Measurements from ENCODE around the gene SLC22A31. TPM values are rescaled to one million over a fixed set of nuclear protein-coding genes. Genes with fewer than 3 reads are reported as not detected.

Gene SLC22A31
- total RNA-seq, 3 donors from 2014 or later (not counting 1 experiment from before 2014, with no cell fraction given), result 0.75 TPM; not detected in 2

- Histone ChIP-seq H3K4me3 (ENCODE audit: low read length) (no peak overlapping the region), H3K36me3 (ENCODE audit: control insufficient read depth, insufficient read depth, low read length) (no peaks in the 10 kb centered on the region), H3K9me3 (ENCODE audit: control insufficient read depth, insufficient read depth, low read length) (no peaks in the 10 kb centered on the region), H3K27ac (ENCODE audit: low read length) (no peak overlapping the region), H3K27me3 (ENCODE audit: control insufficient read depth, insufficient read depth, low read length) (no peaks in the 10 kb centered on the region), H3K4me1 (ENCODE audit: control insufficient read depth, insufficient read depth, low read length) (no peaks in the 10 kb centered on the region)
- no peaks in the 10 kb centered on the region for H3K36me3 Mint-ChIP-seq
- no peak overlapping the region for H3K4me3 Mint-ChIP-seq
- WGBS (ENCODE audit: insufficient coverage), result 79% methylated on average over 13 of the region's 13 CpGs
- intact Hi-C loops (cut with micrococcal nuclease), result no loop called here
- DNase-seq (no peak), ATAC-seq (no peak)
- no peak for TF ChIP-seq CTCF (IDR thresholded peaks at IDR 0.05)
- no peaks in the 10 kb centered on the region for H3K9me3 Mint-ChIP-seq
- peaks cover 0 to 5% of the 10 kb centered on the region in 2 donors for H3K4me1 Mint-ChIP-seq
- no peak overlapping the region for H3K27ac Mint-ChIP-seq
- H3K27me3 Mint-ChIP-seq (ENCODE audit: low read depth in 2 of 2), result no peaks in the 10 kb centered on the region
These were observed 16.9 kb downstream of the SLC22A31 start for GRCh38 chr16:89183463-89183862.

DNA sequence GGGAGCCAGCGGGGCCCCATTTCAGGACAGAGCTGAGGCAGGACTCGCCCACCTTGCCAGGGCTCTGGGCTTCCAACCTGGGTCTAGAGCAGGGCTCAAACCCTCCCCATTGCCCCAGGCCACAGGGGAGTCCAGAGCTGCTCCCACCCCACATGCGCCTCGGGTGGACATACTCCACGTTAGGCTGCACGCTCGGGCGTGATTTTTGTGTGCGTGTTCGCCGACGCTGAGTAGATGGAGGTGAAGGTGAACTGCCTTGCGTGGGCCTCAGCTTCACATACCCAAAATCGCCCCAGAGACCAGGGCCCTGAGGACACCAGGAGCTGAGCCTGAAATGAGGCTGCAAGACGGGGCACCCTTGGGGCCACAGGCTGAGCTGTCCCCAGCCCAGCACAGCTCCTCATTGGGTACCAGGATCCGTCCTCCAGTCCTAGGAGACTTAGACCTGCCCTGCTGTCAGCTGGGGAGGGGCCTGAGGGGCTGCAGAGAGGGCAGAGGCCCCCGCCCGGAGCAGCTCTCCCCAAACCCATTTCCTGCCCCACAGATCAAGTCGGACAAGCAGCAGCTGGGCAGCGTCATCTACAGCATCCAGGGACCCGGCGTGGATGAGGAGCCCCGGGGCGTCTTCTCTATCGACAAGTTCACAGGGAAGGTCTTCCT lies 20.6 kb downstream of the SLC22A31 start:
- intact Hi-C loops (cut with micrococcal nuclease), result no loop called here
- no peak for ATAC-seq
- DNase-seq, result no peak

GRCh38 chr16:89179148-89179484 lies 21.2 kb downstream of the SLC22A31 start:
- no peak for TF ChIP-seq CTCF (IDR thresholded peaks at IDR 0.05)
- no peaks in the 10 kb centered on the region for H3K36me3 ChIP-seq (ENCODE audit: control insufficient read depth, insufficient read depth, low read length)
- Mint-ChIP-seq H3K4me1 (no peaks in the 10 kb centered on the region), H3K4me3 (no peak overlapping the region), H3K27ac (no peak overlapping the region), H3K9me3 (no peaks in the 10 kb centered on the region), H3K36me3 (no peaks in the 10 kb centered on the region), H3K27me3 (ENCODE audit: low read depth in 2 of 2) (no peaks in the 10 kb centered on the region)
- H3K9me3 ChIP-seq (ENCODE audit: control insufficient read depth, insufficient read depth, low read length), result no peaks in the 10 kb centered on the region
- ATAC-seq (no peak), DNase-seq (no peak)
- WGBS (ENCODE audit: insufficient coverage), result 91% methylated on average over 19 of the region's 19 CpGs
- intact Hi-C loops (cut with micrococcal nuclease), result no loop called here
- H3K4me1 ChIP-seq (ENCODE audit: control insufficient read depth, insufficient read depth, low read length), result peaks cover 9% of the 10 kb centered on the region
- no peak overlapping the region for H3K27ac ChIP-seq (ENCODE audit: low read length)
- H3K4me3 ChIP-seq (ENCODE audit: low read length), result no peak overlapping the region
- H3K27me3 ChIP-seq (ENCODE audit: control insufficient read depth, insufficient read depth, low read length), result no peaks in the 10 kb centered on the region

More for the DNA sequence above, 20.6 kb downstream of the SLC22A31 start:
- no peak overlapping the region for H3K4me3 Mint-ChIP-seq
- H3K27ac ChIP-seq (ENCODE audit: low read length), result no peak overlapping the region
- no peaks in the 10 kb centered on the region for H3K36me3 ChIP-seq (ENCODE audit: control insufficient read depth, insufficient read depth, low read length)
- no peaks in the 10 kb centered on the region for H3K27me3 Mint-ChIP-seq (ENCODE audit: low read depth in 2 of 2)
- H3K9me3 ChIP-seq (ENCODE audit: control insufficient read depth, insufficient read depth, low read length), result no peaks in the 10 kb centered on the region
- peaks cover 7% of the 10 kb centered on the region for H3K4me1 ChIP-seq (ENCODE audit: control insufficient read depth, insufficient read depth, low read length)
- H3K27me3 ChIP-seq (ENCODE audit: control insufficient read depth, insufficient read depth, low read length), result no peaks in the 10 kb centered on the region
- no peaks in the 10 kb centered on the region for H3K36me3 Mint-ChIP-seq
- no peaks in the 10 kb centered on the region for H3K9me3 Mint-ChIP-seq
- H3K27ac Mint-ChIP-seq, result no peak overlapping the region
- H3K4me3 ChIP-seq (ENCODE audit: low read length), result no peak overlapping the region
- TF ChIP-seq CTCF (IDR thresholded peaks at IDR 0.05), result no peak
- no peaks in the 10 kb centered on the region for H3K4me1 Mint-ChIP-seq
- WGBS (ENCODE audit: insufficient coverage), result 91% methylated on average over 25 of the region's 25 CpGs
